OCI-LY7 (cell line): ENCODE data around the gene CPPED1. TPM values are rescaled to one million over a fixed set of nuclear protein-coding genes. Genes with fewer than 3 reads are reported as not detected.

Experiments
- BruUV-seq: library from RNA; stranded (reverse); fragments of 400-500 nt; replicated peaks from 2 replicates; lab custom pipeline; 2021; lab: Mats Ljungman, UMichigan
- CTCF ChIA-PET: fragments of 300-600 bp; sonication (Branson Sonifier 250); formaldehyde crosslinking; loops from one replicate; lab custom pipeline; 2022; ENCODE audit warnings: antibody characterized with exemption; ENCODE audit not compliant: unreplicated experiment; lab: Charles Lee
- POLR2A ChIA-PET: fragments of 300-600 bp; sonication (Branson Sonifier 250); formaldehyde crosslinking; loops from one replicate; lab custom pipeline; 2022; ENCODE audit warnings: antibody characterized with exemption; lab: Charles Lee
- DNase-seq: peaks from one replicate; pipeline ENCODE4 v3.0.0-alpha.2; 2015; ENCODE audit warnings: low spot score
- H2AFZ ChIP-seq: fragments of 200-600 bp; sonication (generic), shearing (Covaris generic); 2 replicates; pipeline ENCODE4 v1.6.1; 2014; ENCODE audit warnings: mild to moderate bottlenecking, antibody characterized with exemption, low read length, moderate library complexity
- H3K27ac ChIP-seq: fragments of 200-600 bp; sonication (generic); 2 replicates; pipeline ENCODE4 v1.5.1; 2014; ENCODE audit warnings: mixed run types, low read depth, mild to moderate bottlenecking, moderate library complexity, low read length, inconsistent platforms; ENCODE audit not compliant: poor library complexity, severe bottlenecking
- H3K36me3 ChIP-seq: fragments of 200-600 bp; sonication (generic); 2 replicates; pipeline ENCODE4 v1.6.1; 2014; ENCODE audit warnings: mild to moderate bottlenecking, antibody characterized with exemption, low read length, moderate library complexity, mixed read lengths; ENCODE audit not compliant: insufficient read depth
- H3K4me1 ChIP-seq: fragments of 200-600 bp; sonication (generic); 2 replicates; pipeline ENCODE4 v1.5.1; 2014; ENCODE audit warnings: mild to moderate bottlenecking, low read length; ENCODE audit not compliant: insufficient read depth, poor library complexity, severe bottlenecking
- H3K4me2 ChIP-seq: fragments of 200-600 bp; sonication (generic); 2 replicates; pipeline ENCODE4 v1.6.1; 2014; ENCODE audit warnings: mild to moderate bottlenecking, low read length
- H3K4me3 ChIP-seq: fragments of 200-600 bp; sonication (generic); 2 replicates; pipeline ENCODE4 v1.5.1; 2014; ENCODE audit warnings: mild to moderate bottlenecking, low read depth, low read length; ENCODE audit not compliant: poor library complexity, severe bottlenecking
- H3K79me2 ChIP-seq: fragments of 200-600 bp; sonication (generic); 2 replicates; pipeline ENCODE4 v1.6.1; 2016; ENCODE audit warnings: low read depth, mild to moderate bottlenecking, low read length, moderate library complexity, mixed read lengths; ENCODE audit not compliant: insufficient read depth
- H3K9me2 ChIP-seq: fragments of 200-600 bp; sonication (generic); 2 replicates; pipeline ENCODE4 v1.6.1; 2016; ENCODE audit warnings: mild to moderate bottlenecking, low read length, mixed read lengths; ENCODE audit not compliant: insufficient read depth
- H3K9me3 ChIP-seq: fragments of 200-600 bp; sonication (generic); 2 replicates; pipeline ENCODE4 v1.6.1; 2014; ENCODE audit warnings: mild to moderate bottlenecking, mixed run types, low read length, mixed read lengths
- H4K20me1 ChIP-seq: fragments of 200-600 bp; sonication (generic); 2 replicates; pipeline ENCODE4 v1.6.1; 2014; ENCODE audit warnings: mild to moderate bottlenecking, antibody characterized with exemption, low read length, moderate library complexity, mixed read lengths; ENCODE audit not compliant: insufficient read depth
- EZH2phosphoT487 ChIP-seq: fragments of 200-600 bp; sonication (generic); IDR thresholded peaks from 2 replicates; pipeline ENCODE4 v1.6.1; 2018; ENCODE audit warnings: low read depth, borderline replicate concordance, mild to moderate bottlenecking, mixed run types, antibody characterized with exemption, low read length, moderate library complexity, mixed read lengths
- intact Hi-C: fragments of 100-400 bp; cut with micrococcal nuclease; formaldehyde crosslinking; loops from one replicate; pipeline ENCODE4 v1.10.0; 2022; ENCODE audit not compliant: unreplicated experiment
- total RNA-seq, 2 experiments: library from RNA; depleted of rRNA in 1 of 2; stranded (reverse); fragments of >200 nt in 1 of 2; shearing (Covaris generic) in 1 of 2; gene quantifications; 2 replicates each; pipeline ENCODE4 v1.2.3, GENCODE V29; 2014 to 2022
- TF ChIP-seq, protein P1 (sequence below): fragments of 200-600 bp; sonication (generic); conservative IDR thresholded peaks from 2 replicates; pipeline ENCODE4 v1.5.1; 2014; ENCODE audit warnings: mild to moderate bottlenecking, antibody characterized with exemption, low read length, moderate library complexity, mixed read lengths

The CPPED1 gene
- total RNA-seq, 2 experiments from 2014 or later: 8.6 to 14.2 TPM

DNA sequence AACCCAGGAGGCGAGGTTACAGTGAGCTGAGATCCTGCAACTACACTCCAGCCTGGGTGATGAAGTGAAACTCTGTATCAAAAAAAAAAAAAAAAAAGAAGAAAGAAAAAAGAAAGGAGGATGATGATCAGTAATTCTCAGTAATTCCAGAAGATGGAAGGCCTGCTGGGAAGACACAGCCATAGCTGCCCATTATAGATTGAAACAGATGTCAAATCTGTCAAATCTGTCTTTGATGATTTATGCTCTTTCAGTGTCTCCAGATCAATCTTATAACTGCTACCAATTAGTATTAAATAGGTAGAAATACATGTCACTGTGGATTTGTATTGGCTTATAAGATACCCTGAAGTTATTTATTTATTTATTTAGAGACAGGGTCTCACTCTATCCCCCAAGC lies 42.9 kb upstream of the CPPED1 start:
- Histone ChIP-seq H4K20me1 (no peaks in the 10 kb centered on the region), H3K4me1 (no peaks in the 10 kb centered on the region), H3K79me2 (no peaks in the 10 kb centered on the region), H2AFZ (no peak overlapping the region), H3K36me3 (no peaks in the 10 kb centered on the region), H3K4me2 (no peak overlapping the region), H3K9me2 (no peaks in the 10 kb centered on the region), H3K9me3 (no peaks in the 10 kb centered on the region), H3K4me3 (no peak overlapping the region), H3K27ac (no peak overlapping the region)
- no peak for DNase-seq
- BruUV-seq: no TSS peak
- TF ChIP-seq, protein P1, sequence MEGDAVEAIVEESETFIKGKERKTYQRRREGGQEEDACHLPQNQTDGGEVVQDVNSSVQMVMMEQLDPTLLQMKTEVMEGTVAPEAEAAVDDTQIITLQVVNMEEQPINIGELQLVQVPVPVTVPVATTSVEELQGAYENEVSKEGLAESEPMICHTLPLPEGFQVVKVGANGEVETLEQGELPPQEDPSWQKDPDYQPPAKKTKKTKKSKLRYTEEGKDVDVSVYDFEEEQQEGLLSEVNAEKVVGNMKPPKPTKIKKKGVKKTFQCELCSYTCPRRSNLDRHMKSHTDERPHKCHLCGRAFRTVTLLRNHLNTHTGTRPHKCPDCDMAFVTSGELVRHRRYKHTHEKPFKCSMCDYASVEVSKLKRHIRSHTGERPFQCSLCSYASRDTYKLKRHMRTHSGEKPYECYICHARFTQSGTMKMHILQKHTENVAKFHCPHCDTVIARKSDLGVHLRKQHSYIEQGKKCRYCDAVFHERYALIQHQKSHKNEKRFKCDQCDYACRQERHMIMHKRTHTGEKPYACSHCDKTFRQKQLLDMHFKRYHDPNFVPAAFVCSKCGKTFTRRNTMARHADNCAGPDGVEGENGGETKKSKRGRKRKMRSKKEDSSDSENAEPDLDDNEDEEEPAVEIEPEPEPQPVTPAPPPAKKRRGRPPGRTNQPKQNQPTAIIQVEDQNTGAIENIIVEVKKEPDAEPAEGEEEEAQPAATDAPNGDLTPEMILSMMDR: no peak
- no peak for TF ChIP-seq EZH2phosphoT487
- POLR2A ChIA-PET: no interaction called here
- CTCF ChIA-PET: no interaction called here
- intact Hi-C loops: no loop called here

DNA sequence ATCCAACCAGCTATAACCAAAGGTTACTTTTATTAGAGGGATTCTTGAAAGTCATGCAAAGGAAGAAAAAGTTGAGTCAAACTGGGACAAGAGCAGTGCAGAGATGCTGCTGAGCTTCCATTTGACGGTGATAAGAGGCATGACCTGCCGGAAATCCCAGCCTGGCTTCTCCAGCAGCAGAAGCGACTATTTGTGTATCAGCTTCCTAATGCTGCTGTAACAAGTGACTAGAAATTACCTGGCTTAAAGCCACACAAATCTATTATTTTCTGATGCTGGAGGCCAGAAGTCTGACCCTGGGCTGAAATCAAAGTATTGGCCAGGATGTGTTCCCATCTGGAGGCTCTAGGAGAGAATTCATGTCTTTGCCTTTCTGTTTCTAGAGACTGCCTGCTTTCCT lies 41.6 kb upstream of the CPPED1 start:
- no peaks in the 10 kb centered on the region for H3K36me3 ChIP-seq
- POLR2A ChIA-PET: interaction anchor here (0.7 kb wide), 1 partner anchor 12 kb away, joined by 4 read pairs; no protein-coding TSS in a partner anchor
- no peaks in the 10 kb centered on the region for H3K9me3 ChIP-seq
- H3K9me2 ChIP-seq: no peaks in the 10 kb centered on the region
- TF ChIP-seq EZH2phosphoT487: no peak
- TF ChIP-seq, protein P1: no peak
- no peak overlapping the region for H3K4me3 ChIP-seq
- H2AFZ ChIP-seq: no peak overlapping the region
- intact Hi-C loops: no loop called here
- H3K79me2 ChIP-seq: no peaks in the 10 kb centered on the region
- H3K4me2 ChIP-seq: no peak overlapping the region
- no peak for DNase-seq
- no peaks in the 10 kb centered on the region for H4K20me1 ChIP-seq
- BruUV-seq: no TSS peak
- H3K27ac ChIP-seq: no peak overlapping the region
- CTCF ChIA-PET: interaction anchor here (0.6 kb wide), 2 partner anchors 223 to 436 kb away, joined by 3 to 5 read pairs; no protein-coding TSS in a partner anchor
- no peaks in the 10 kb centered on the region for H3K4me1 ChIP-seq

DNA sequence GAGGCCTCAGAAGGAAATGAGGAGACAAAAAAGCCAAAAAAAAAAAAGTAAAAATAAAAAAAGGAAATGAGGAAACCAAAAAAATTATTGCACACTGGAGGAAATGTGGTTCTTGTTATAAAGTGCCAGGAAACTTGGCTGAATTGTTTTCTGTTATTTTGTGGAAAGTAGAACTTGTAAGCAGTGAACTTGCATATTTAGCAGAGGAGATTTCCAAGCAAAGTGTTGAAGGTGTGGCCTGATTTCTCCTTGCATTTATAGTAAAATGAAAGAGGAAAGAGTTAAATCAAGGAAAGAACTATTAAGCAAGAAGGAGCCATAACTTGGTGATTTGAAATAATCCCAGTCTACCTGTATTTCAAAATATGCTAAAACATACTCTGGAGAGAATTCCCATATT lies 34.1 kb upstream of the CPPED1 start:
- TF ChIP-seq, protein P1: no peak
- no peak for TF ChIP-seq EZH2phosphoT487
- H3K4me1 ChIP-seq: no peaks in the 10 kb centered on the region
- H3K79me2 ChIP-seq: no peaks in the 10 kb centered on the region
- POLR2A ChIA-PET: no interaction called here
- intact Hi-C loops: no loop called here
- no TSS peak for BruUV-seq
- no peaks in the 10 kb centered on the region for H3K9me2 ChIP-seq
- no peak overlapping the region for H3K4me3 ChIP-seq
- CTCF ChIA-PET: no interaction called here
- no peaks in the 10 kb centered on the region for H3K9me3 ChIP-seq
- H3K36me3 ChIP-seq: no peaks in the 10 kb centered on the region
- no peaks in the 10 kb centered on the region for H4K20me1 ChIP-seq
- no peak overlapping the region for H2AFZ ChIP-seq
- H3K4me2 ChIP-seq: no peak overlapping the region
- no peak for DNase-seq
- H3K27ac ChIP-seq: no peak overlapping the region
